Naive thymus-derived CD4-positive, alpha-beta T cell (primary cell): ENCODE measurements around the gene SLC9A3. TPM values are rescaled to one million over a fixed set of nuclear protein-coding genes. Genes with fewer than 3 reads are reported as not detected.
A peak's percentile ranks its signal among the peaks of the same experiment; 100 is the strongest.
"Not testable (repeated sequence)": the region's sequence is repeated elsewhere in the genome, so short reads cannot be mapped to it uniquely, and the experiment has no call there.

ENCODE experiments used
- ATAC-seq: fragments of 150-1000 bp; cut with Tn5 transposase; 2 replicates; pipeline ENCODE4 v1.10.0; 2021; ENCODE audit warnings: mild to moderate bottlenecking, moderate library complexity
- CTCF ChIA-PET: fragments of 350-600 bp; sonication (Branson Sonifier 250); formaldehyde crosslinking; loops from one replicate; lab custom pipeline; 2021; ENCODE audit warnings: antibody characterized with exemption; lab: Charles Lee
- POLR2A ChIA-PET: fragments of 350-600 bp; sonication (Branson Sonifier 250); formaldehyde crosslinking; loops from one replicate; lab custom pipeline; 2021; ENCODE audit warnings: antibody characterized with exemption, inconsistent platforms; lab: Charles Lee
- DNase-seq, 9 donors: peaks; one replicate each; pipeline versions ENCODE4 v3.0.0 to v3.0.0-alpha.2; 2020 to 2022; ENCODE audit warnings: mixed read lengths in 1 of 9
- H3K27ac ChIP-seq: one replicate; pipeline ENCODE4 v1.7.0; 2013; ENCODE audit warnings: mild to moderate bottlenecking, low read depth, low read length, moderate library complexity
- H3K27me3 ChIP-seq, 2 donors: one replicate each; pipeline ENCODE4 v1.7.0; 2013; ENCODE audit warnings: low read length in 2 of 2, mild to moderate bottlenecking in 2 of 2, moderate library complexity in 2 of 2; ENCODE audit not compliant: control insufficient read depth in 2 of 2, insufficient read depth in 2 of 2
- H3K36me3 ChIP-seq, 3 experiments: 1 replicate in 2 of 3; 2 replicates in 1 of 3; pipeline ENCODE4 v1.7.0; 2013; ENCODE audit warnings: low read length in 3 of 3, mild to moderate bottlenecking in 3 of 3, moderate library complexity in 1 of 3; ENCODE audit not compliant: insufficient read depth in 3 of 3, control insufficient read depth in 2 of 3
- H3K4me1 ChIP-seq, 2 donors: one replicate each; pipeline ENCODE4 v1.7.0; 2013; ENCODE audit warnings: low read length in 2 of 2, mild to moderate bottlenecking in 2 of 2, moderate library complexity in 1 of 2; ENCODE audit not compliant: control insufficient read depth in 2 of 2, insufficient read depth in 2 of 2
- H3K4me3 ChIP-seq: 2 replicates; pipeline ENCODE4 v1.7.0; 2013; ENCODE audit warnings: mild to moderate bottlenecking, low read length
- H3K9me3 ChIP-seq, 3 experiments: 1 replicate in 2 of 3; 2 replicates in 1 of 3; pipeline ENCODE4 v1.7.0; 2013; ENCODE audit warnings: low read length in 3 of 3; ENCODE audit not compliant: control insufficient read depth in 2 of 3
- H3K27ac Mint-ChIP-seq, 9 donors: one replicate each; pipeline ENCODE4 v1.8.0; 2020 to 2022; ENCODE audit warnings: mixed read lengths in 9 of 9, mild to moderate bottlenecking in 8 of 9, moderate library complexity in 5 of 9, inconsistent platforms in 2 of 9
- H3K27me3 Mint-ChIP-seq, 5 donors: one replicate each; pipeline ENCODE4 v1.8.0; 2021 to 2022; ENCODE audit warnings: mixed read lengths in 5 of 5, mild to moderate bottlenecking in 1 of 5
- H3K36me3 Mint-ChIP-seq, 5 donors: one replicate each; pipeline ENCODE4 v1.8.0; 2020 to 2022; ENCODE audit warnings: mixed read lengths in 5 of 5, mild to moderate bottlenecking in 3 of 5, inconsistent platforms in 1 of 5
- H3K4me1 Mint-ChIP-seq, 7 donors: one replicate each; pipeline ENCODE4 v1.8.0; 2020 to 2022; ENCODE audit warnings: mixed read lengths in 7 of 7, mild to moderate bottlenecking in 3 of 7, inconsistent platforms in 1 of 7
- H3K4me3 Mint-ChIP-seq, 10 donors: one replicate each; pipeline ENCODE4 v1.8.0; 2020 to 2022; ENCODE audit warnings: mild to moderate bottlenecking in 10 of 10, mixed read lengths in 10 of 10, moderate library complexity in 6 of 10, inconsistent platforms in 2 of 10
- H3K9me3 Mint-ChIP-seq, 11 donors: one replicate each; pipeline ENCODE4 v1.8.0; 2020 to 2022; ENCODE audit warnings: mixed read lengths in 11 of 11, mild to moderate bottlenecking in 4 of 11, inconsistent platforms in 1 of 11, moderate library complexity in 1 of 11
- intact Hi-C, 2 donors: fragments of 100-400 bp; cut with micrococcal nuclease; formaldehyde crosslinking; loops; one replicate each; pipeline ENCODE4 v1.15.1; 2023
- polyA plus RNA-seq, 2 donors: library from polyadenylated mRNA; unstranded; fragments of 300-500 nt; fragmentation: Illumina TruSeq; gene quantifications; one replicate each; pipeline ENCODE4 v1.2.3, GENCODE V29; 2021
- total RNA-seq, 6 experiments: library from RNA in 5 of 6; stranded (reverse) in 5 of 6; gene quantifications; 1 replicate in 5 of 6; 2 replicates in 1 of 6; pipeline ENCODE4 v1.2.3 and lab custom pipeline; 2021 to 2026

Gene SLC9A3
- total and polyA plus RNA-seq, 7 experiments from 2014 or later = 1.5 to 5.5 (median 3.2) TPM

DNA sequence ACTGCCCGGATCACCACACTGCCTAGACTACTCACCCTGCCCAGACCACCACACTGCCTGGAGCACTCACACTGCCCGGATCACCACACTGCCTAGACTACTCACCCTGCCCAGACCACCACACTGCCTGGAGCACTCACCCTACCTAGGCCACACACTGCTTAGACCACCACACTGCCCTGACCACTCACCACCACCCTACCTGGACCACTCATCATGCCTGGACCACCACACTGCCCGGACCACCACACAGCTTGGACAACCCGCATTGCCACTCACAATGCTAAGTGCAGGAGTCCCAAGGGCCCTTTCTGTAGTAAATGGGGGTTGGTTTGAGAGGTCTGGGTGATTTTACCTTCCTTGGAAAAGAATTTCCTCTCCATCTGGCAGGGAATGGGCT lies 33.7 kb upstream of the SLC9A3 start:
- H3K36me3 Mint-ChIP-seq, H3K27ac ChIP-seq, ATAC-seq: not testable (repeated sequence)

DNA sequence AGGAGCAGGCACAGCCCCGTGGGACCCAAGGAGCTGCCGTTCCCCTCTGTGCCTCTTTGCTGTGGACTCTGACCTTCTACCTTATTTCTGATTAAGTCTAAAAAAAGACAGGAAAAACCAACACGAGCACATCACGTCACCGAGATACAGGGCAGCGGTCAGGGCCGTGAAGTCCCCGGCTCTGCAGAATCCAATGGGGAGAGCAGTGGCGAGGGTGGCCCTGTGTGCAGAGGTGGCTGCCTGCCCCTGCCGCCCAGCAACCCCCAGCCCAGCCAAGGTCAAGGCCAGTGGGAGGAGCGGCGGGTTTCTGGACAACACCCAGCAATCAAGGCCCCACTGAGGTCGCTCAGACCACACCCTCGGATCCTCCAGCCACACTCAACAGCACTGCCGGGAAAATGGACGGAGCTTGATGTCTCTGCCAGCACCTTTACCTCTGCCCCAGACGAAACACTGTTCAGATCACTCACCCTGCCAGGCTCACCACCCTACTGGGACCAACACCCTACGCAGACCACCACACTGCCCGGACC lies 32.7 kb upstream of the SLC9A3 start:
- ChIA-PET POLR2A (no interaction called here), CTCF (no interaction called here)
- Histone ChIP-seq H3K4me3 (no peak overlapping the region), H3K4me1 (no peaks in the 10 kb centered on the region), H3K27me3 (no peaks in the 10 kb centered on the region), H3K27ac (no peak overlapping the region), H3K36me3 (no peaks in the 10 kb centered on the region), H3K9me3 (no peaks in the 10 kb centered on the region)
- intact Hi-C loops = no loop called here
- H3K27me3 Mint-ChIP-seq = peaks cover 8 to 18% (median 18%) of the 10 kb centered on the region in 5 donors
- H3K4me3 Mint-ChIP-seq = no peak overlapping the region
- DNase-seq (no peak), ATAC-seq (no peak)
- no peaks in the 10 kb centered on the region for H3K4me1 Mint-ChIP-seq
- H3K27ac Mint-ChIP-seq = no peak overlapping the region
- peaks cover 0 to 2% (median 0%) of the 10 kb centered on the region in 11 donors for H3K9me3 Mint-ChIP-seq
- no peaks in the 10 kb centered on the region for H3K36me3 Mint-ChIP-seq

More for the DNA sequence above, 33.7 kb upstream of the SLC9A3 start:
- POLR2A ChIA-PET, H3K4me3 Mint-ChIP-seq, H3K9me3 ChIP-seq, H3K4me1 Mint-ChIP-seq, H3K4me1 ChIP-seq, CTCF ChIA-PET, DNase-seq, intact Hi-C loops, H3K4me3 ChIP-seq, H3K9me3 Mint-ChIP-seq, H3K36me3 ChIP-seq, H3K27me3 ChIP-seq: not testable (repeated sequence)
- peak overlapping the region in 1 of 9 donors; percentile 8 for H3K27ac Mint-ChIP-seq
- H3K27me3 Mint-ChIP-seq = peaks cover 6 to 18% (median 18%) of the 10 kb centered on the region in 5 donors

DNA sequence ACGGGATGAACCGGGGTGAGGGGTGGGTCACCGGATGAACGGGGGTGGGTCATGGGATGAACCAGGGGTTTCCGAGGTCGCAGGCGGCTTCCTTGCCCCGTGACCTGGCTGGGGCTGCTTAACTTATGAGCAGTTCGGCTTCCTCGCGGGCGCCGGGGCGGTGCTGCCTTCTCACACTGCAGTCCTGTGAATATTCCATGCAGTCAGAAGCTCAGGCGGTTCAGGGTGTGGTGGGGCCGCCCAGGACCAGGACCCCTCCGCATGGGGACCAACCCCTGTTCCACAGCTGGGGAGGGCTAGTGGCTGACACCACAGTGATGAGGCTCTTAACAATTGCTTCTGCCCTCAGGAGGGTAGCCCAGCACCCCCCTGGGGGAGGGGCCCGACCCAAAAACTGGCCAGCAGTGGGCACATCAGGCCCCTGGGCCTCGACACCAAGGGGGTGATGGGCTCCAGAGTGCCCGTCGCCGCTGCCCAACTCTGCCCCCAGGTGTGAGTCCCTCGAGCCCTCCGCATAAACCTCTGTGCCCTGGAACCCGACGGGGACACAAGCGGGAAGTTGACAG lies 30.9 kb upstream of the SLC9A3 start:
- intact Hi-C loops = no loop called here
- ChIA-PET POLR2A (no interaction called here), CTCF (no interaction called here)
- Histone ChIP-seq H3K36me3 (no peaks in the 10 kb centered on the region), H3K27ac (no peak overlapping the region), H3K9me3 (no peaks in the 10 kb centered on the region), H3K4me3 (no peak overlapping the region), H3K4me1 (no peaks in the 10 kb centered on the region), H3K27me3 (no peaks in the 10 kb centered on the region)
- ATAC-seq (no peak), DNase-seq (no peak)
- H3K4me1 Mint-ChIP-seq = no peaks in the 10 kb centered on the region
- H3K27me3 Mint-ChIP-seq = peaks cover 7 to 22% (median 15%) of the 10 kb centered on the region in 5 donors
- H3K9me3 Mint-ChIP-seq = peaks cover 0 to 8% (median under 1%) of the 10 kb centered on the region in 11 donors
- no peak overlapping the region for H3K27ac Mint-ChIP-seq
- no peaks in the 10 kb centered on the region for H3K36me3 Mint-ChIP-seq
- H3K4me3 Mint-ChIP-seq = no peak overlapping the region

DNA sequence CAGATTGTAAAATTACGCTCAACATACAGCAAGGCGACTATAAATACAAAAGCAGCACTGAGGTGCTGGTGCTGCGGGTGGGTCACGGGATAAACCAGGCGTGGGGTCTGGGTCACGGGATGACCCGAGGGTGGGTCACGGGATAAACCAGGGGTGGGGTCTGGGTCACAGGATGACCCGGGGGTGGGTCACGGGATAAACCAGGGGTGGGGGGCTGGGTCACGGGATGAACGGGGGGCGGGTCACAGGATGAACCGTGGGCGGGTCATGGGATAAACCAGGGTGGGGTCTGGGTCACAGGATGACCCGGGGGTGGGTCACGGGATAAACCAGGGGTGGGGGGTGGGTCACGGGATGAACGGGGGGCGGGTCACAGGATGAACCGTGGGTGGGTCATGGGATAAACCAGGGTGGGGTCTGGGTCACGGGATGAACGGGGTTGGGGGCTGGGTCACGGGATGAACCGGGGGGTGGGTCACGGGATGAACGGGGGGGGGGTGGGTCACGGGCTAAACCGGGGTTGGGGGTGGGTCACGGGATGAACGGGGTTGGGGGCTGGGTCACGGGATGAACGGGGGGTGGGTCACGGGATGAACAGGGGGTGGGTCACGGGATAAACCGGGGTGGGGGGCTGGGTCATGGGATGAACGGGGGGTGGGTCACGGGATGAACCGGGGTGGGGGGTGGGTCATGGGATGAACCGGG lies 30.2 kb upstream of the SLC9A3 start:
- Mint-ChIP-seq H3K4me1 (no peaks in the 10 kb centered on the region), H3K4me3 (no peak overlapping the region), H3K9me3 (peaks cover 0 to 13% (median 4%) of the 10 kb centered on the region in 11 donors), H3K36me3 (no peaks in the 10 kb centered on the region), H3K27me3 (peaks cover 10 to 23% (median 16%) of the 10 kb centered on the region in 5 donors), H3K27ac (no peak overlapping the region)
- Histone ChIP-seq H3K4me3 (no peak overlapping the region), H3K27me3 (no peaks in the 10 kb centered on the region), H3K36me3 (no peaks in the 10 kb centered on the region), H3K27ac (no peak overlapping the region), H3K4me1 (no peaks in the 10 kb centered on the region), H3K9me3 (no peaks in the 10 kb centered on the region)
- POLR2A ChIA-PET = no interaction called here
- CTCF ChIA-PET = no interaction called here
- ATAC-seq (no peak), DNase-seq (no peak)
- intact Hi-C loops = no loop called here

DNA sequence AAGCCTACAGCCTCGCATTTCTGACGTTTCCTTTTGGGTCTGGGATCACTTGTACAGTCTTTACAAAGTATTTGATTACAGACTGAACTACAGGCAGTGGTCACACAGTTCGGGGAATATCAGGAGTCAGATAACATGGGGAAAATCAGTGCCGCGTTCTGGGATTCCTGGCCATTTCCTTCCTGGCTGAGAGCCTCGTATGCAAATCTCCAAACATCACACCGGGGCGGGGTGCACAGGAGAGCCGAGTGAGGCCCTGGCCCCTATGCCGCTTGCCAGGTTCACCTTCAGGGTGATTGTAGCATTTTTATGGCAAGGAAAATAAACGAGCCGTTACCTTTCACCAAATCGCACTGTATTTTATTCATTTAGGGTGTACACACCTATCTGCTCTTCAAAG lies 29.6 kb upstream of the SLC9A3 start:
- POLR2A ChIA-PET = no interaction called here
- CTCF ChIA-PET = no interaction called here
- no peaks in the 10 kb centered on the region for H3K4me1 ChIP-seq
- H3K4me1 Mint-ChIP-seq = no peaks in the 10 kb centered on the region
- intact Hi-C loops = no loop called here
- peaks cover 0 to 3% (median 0%) of the 10 kb centered on the region in 5 donors for H3K36me3 Mint-ChIP-seq
- H3K36me3 ChIP-seq = no peaks in the 10 kb centered on the region
- no peak overlapping the region for H3K4me3 Mint-ChIP-seq
- H3K27me3 ChIP-seq = no peaks in the 10 kb centered on the region
- peaks cover 0 to 13% (median 4%) of the 10 kb centered on the region in 11 donors for H3K9me3 Mint-ChIP-seq
- DNase-seq = peak in 2 of 9 donors; percentile 17
- ATAC-seq = no peak
- H3K27me3 Mint-ChIP-seq = peaks cover 10 to 24% (median 17%) of the 10 kb centered on the region in 5 donors
- H3K9me3 ChIP-seq = no peaks in the 10 kb centered on the region
- H3K4me3 ChIP-seq = no peak overlapping the region
- no peak overlapping the region for H3K27ac Mint-ChIP-seq
- H3K27ac ChIP-seq = no peak overlapping the region

DNA sequence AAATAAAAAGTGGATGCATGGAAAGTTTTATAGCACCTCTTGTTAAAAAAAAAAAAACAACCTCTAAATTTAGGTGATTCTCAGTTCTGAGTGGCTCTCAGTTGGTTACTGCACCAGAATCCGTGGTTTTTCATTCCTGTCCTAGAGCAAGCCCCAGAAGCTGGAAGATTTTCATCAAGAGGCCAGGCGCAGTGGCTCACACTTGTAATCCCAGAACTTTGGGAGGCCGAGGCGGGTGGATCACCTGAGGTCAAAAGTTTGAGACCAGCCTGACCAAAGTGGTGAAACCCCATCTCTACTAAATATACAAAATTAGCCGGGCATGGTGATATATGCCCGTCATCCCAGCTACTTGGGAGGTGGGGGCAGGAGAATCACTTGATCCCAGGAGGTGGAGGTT lies 27.2 kb upstream of the SLC9A3 start:
- CTCF ChIA-PET = no interaction called here
- no peaks in the 10 kb centered on the region for H3K9me3 ChIP-seq
- DNase-seq (no peak), ATAC-seq (no peak)
- POLR2A ChIA-PET = no interaction called here
- H3K27ac ChIP-seq = no peak overlapping the region
- no peak overlapping the region for H3K4me3 ChIP-seq
- no peak overlapping the region for H3K4me3 Mint-ChIP-seq
- peaks cover 0 to 13% (median 4%) of the 10 kb centered on the region in 11 donors for H3K9me3 Mint-ChIP-seq
- no peaks in the 10 kb centered on the region for H3K4me1 ChIP-seq
- no peaks in the 10 kb centered on the region for H3K4me1 Mint-ChIP-seq
- no peaks in the 10 kb centered on the region for H3K27me3 ChIP-seq
- H3K27me3 Mint-ChIP-seq = peaks cover 11 to 30% (median 25%) of the 10 kb centered on the region in 5 donors
- intact Hi-C loops = no loop called here
- peaks cover 0 to 3% (median 0%) of the 10 kb centered on the region in 5 donors for H3K36me3 Mint-ChIP-seq
- H3K36me3 ChIP-seq = no peaks in the 10 kb centered on the region
- H3K27ac Mint-ChIP-seq = no peak overlapping the region
